H9 (cell line): ENCODE data around the gene TRIM67. TPM values are rescaled to one million over a fixed set of nuclear protein-coding genes. Genes with fewer than 3 reads are reported as not detected.

Experiments used
- DNase-seq: peaks from one replicate; pipeline ENCODE4 v3.0.0-alpha.2; 2017
- H2AFZ ChIP-seq: one replicate; pipeline ENCODE4 v1.6.1; 2013; ENCODE audit warnings: mild to moderate bottlenecking, low read length, control low read depth, moderate library complexity
- H2AK5ac ChIP-seq: 2 replicates; pipeline ENCODE4 v1.6.1; 2013; ENCODE audit warnings: low read length, control low read depth, mixed read lengths; ENCODE audit not compliant: insufficient read length
- H2BK120ac ChIP-seq: one replicate; pipeline ENCODE4 v1.6.1; 2013; ENCODE audit warnings: low read depth, mild to moderate bottlenecking, low read length, control low read depth, inconsistent platforms; ENCODE audit not compliant: poor library complexity, severe bottlenecking
- H2BK12ac ChIP-seq: 2 replicates; pipeline ENCODE4 v1.6.1; 2013; ENCODE audit warnings: low read length, control low read depth, mixed read lengths, low read depth; ENCODE audit not compliant: insufficient read length
- H2BK15ac ChIP-seq: 2 replicates; pipeline ENCODE4 v1.6.1; 2013; ENCODE audit warnings: low read depth, low read length, control low read depth
- H2BK20ac ChIP-seq: one replicate; pipeline ENCODE4 v1.6.1; 2013; ENCODE audit warnings: low read depth, mild to moderate bottlenecking, low read length, control low read depth, inconsistent platforms; ENCODE audit not compliant: poor library complexity, severe bottlenecking
- H2BK5ac ChIP-seq: 2 replicates; pipeline ENCODE4 v1.6.1; 2013; ENCODE audit warnings: low read length, control low read depth, mixed read lengths; ENCODE audit not compliant: insufficient read length
- H3K14ac ChIP-seq: 2 replicates; pipeline ENCODE4 v1.6.1; 2013; ENCODE audit warnings: low read length, control low read depth; ENCODE audit not compliant: insufficient read depth
- H3K18ac ChIP-seq: 2 replicates; pipeline ENCODE4 v1.6.1; 2013; ENCODE audit warnings: low read depth, mild to moderate bottlenecking, mixed read lengths, low read length, control low read depth; ENCODE audit not compliant: insufficient read length
- H3K23ac ChIP-seq: 2 replicates; pipeline ENCODE4 v1.6.1; 2013; ENCODE audit warnings: low read length, control low read depth, mixed read lengths, low read depth; ENCODE audit not compliant: insufficient read length
- H3K23me2 ChIP-seq: 2 replicates; pipeline ENCODE4 v1.6.1; 2013; ENCODE audit warnings: low read depth, mild to moderate bottlenecking, mixed read lengths, low read length, control low read depth; ENCODE audit not compliant: insufficient read length, poor library complexity, severe bottlenecking
- H3K27ac ChIP-seq: 2 replicates; pipeline ENCODE4 v1.5.1; 2013; ENCODE audit warnings: low read length, control low read depth, mixed read lengths, low read depth; ENCODE audit not compliant: insufficient read length
- H3K27me3 ChIP-seq: 2 replicates; pipeline ENCODE4 v1.6.1; 2013; ENCODE audit warnings: low read length, control low read depth, inconsistent platforms; ENCODE audit not compliant: insufficient read depth
- H3K4ac ChIP-seq: 2 replicates; pipeline ENCODE4 v1.6.1; 2013; ENCODE audit warnings: low read depth, mild to moderate bottlenecking, control low read depth, inconsistent platforms, low read length, moderate library complexity
- H3K4me1 ChIP-seq: 2 replicates; pipeline ENCODE4 v1.6.1; 2013; ENCODE audit warnings: low read length, control low read depth, inconsistent platforms; ENCODE audit not compliant: insufficient read depth
- H3K4me2 ChIP-seq: 2 replicates; pipeline ENCODE4 v1.6.1; 2013; ENCODE audit warnings: low read length, control low read depth, mixed read lengths; ENCODE audit not compliant: insufficient read length, insufficient read depth
- H3K56ac ChIP-seq: 2 replicates; pipeline ENCODE4 v1.6.1; 2013; ENCODE audit warnings: low read depth, mild to moderate bottlenecking, mixed read lengths, low read length, control low read depth; ENCODE audit not compliant: insufficient read length
- H3K79me1 ChIP-seq: 2 replicates; pipeline ENCODE4 v1.6.1; 2013; ENCODE audit warnings: low read depth, mild to moderate bottlenecking, moderate library complexity, low read length, control low read depth, inconsistent platforms; ENCODE audit not compliant: insufficient read depth, poor library complexity, severe bottlenecking
- H3K79me2 ChIP-seq: 2 replicates; pipeline ENCODE4 v1.6.1; 2013; ENCODE audit warnings: low read length, control low read depth, inconsistent platforms; ENCODE audit not compliant: insufficient read depth
- H3K9ac ChIP-seq: 2 replicates; pipeline ENCODE4 v1.6.1; 2013; ENCODE audit warnings: low read length, control low read depth, mixed read lengths; ENCODE audit not compliant: insufficient read length; ENCODE audit errors: extremely low read depth
- H3K9me3 ChIP-seq: one replicate; pipeline ENCODE4 v1.6.1; 2013; ENCODE audit warnings: low read depth, low read length, inconsistent platforms; ENCODE audit not compliant: control insufficient read depth
- H3T11ph ChIP-seq: one replicate; pipeline ENCODE4 v1.6.1; 2013; ENCODE audit warnings: mild to moderate bottlenecking, low read length, control low read depth, inconsistent platforms
- H4K20me1 ChIP-seq: one replicate; pipeline ENCODE4 v1.6.1; 2013; ENCODE audit not compliant: control insufficient read depth, insufficient read length, insufficient read depth
- H4K5ac ChIP-seq: 2 replicates; pipeline ENCODE4 v1.6.1; 2013; ENCODE audit warnings: low read depth, mild to moderate bottlenecking, mixed read lengths, low read length, control low read depth; ENCODE audit not compliant: insufficient read length
- H4K8ac ChIP-seq: replicated peaks from 2 replicates; pipeline ENCODE4 v1.6.1; 2013; ENCODE audit warnings: low read length, control low read depth, mixed read lengths, low read depth; ENCODE audit not compliant: insufficient read length
- H4K91ac ChIP-seq: 2 replicates; pipeline ENCODE4 v1.6.1; 2013; ENCODE audit warnings: low read depth, mild to moderate bottlenecking, moderate library complexity, mixed read lengths, low read length, control low read depth; ENCODE audit not compliant: insufficient read length
- H3K27ac Mint-ChIP-seq, 3 experiments: 2 replicates in 2 of 3; 3 replicates in 1 of 3; pipeline ENCODE4 v1.8.0; 2020 to 2021; ENCODE audit warnings: mixed read lengths in 3 of 3, mild to moderate bottlenecking in 1 of 3, moderate library complexity in 1 of 3
- H3K27me3 Mint-ChIP-seq: 2 replicates; pipeline ENCODE4 v1.8.0; 2021; ENCODE audit warnings: low read depth, mild to moderate bottlenecking, moderate library complexity, mixed read lengths
- H3K36me3 Mint-ChIP-seq, 3 experiments: 2 replicates in 2 of 3; 3 replicates in 1 of 3; pipeline ENCODE4 v1.8.0; 2020 to 2021; ENCODE audit warnings: low read depth in 3 of 3, mixed read lengths in 3 of 3; ENCODE audit not compliant: insufficient read depth in 1 of 3
- H3K4me1 Mint-ChIP-seq, 2 experiments: 2 replicates each; pipeline ENCODE4 v1.8.0; 2020; ENCODE audit warnings: mixed read lengths in 2 of 2
- H3K4me3 Mint-ChIP-seq, 2 experiments: 2 replicates in 1 of 2; 3 replicates in 1 of 2; pipeline ENCODE4 v1.8.0; 2020 to 2021; ENCODE audit warnings: mild to moderate bottlenecking in 2 of 2, mixed read lengths in 2 of 2, moderate library complexity in 1 of 2
- H3K9me3 Mint-ChIP-seq, 2 experiments: 2 replicates in 1 of 2; 3 replicates in 1 of 2; pipeline ENCODE4 v1.8.0; 2020; ENCODE audit warnings: mild to moderate bottlenecking in 2 of 2, mixed read lengths in 2 of 2, moderate library complexity in 1 of 2
- WGBS: extraction: QIAGEN DNeasy Blood & Tissue Kit; methylation state at CpG from one replicate; pipeline ENCODE4 v1.1.7; 2013; ENCODE audit warnings: missing lambda C conversion rate, low lambda C conversion rate, mixed read lengths; ENCODE audit not compliant: insufficient read length; ENCODE audit errors: extremely low coverage; 5-methylcytosine and 5-hydroxymethylcytosine counted together
- total RNA-seq: library from RNA; stranded (reverse); gene quantifications from 2 replicates; pipeline ENCODE4 v1.2.1, GENCODE V29; 2021
- TF ChIP-seq, protein P1 (sequence below): fragments of 200-600 bp; sonication (generic); conservative IDR thresholded peaks from 3 replicates; pipeline ENCODE4 v1.8.0; 2021; ENCODE audit warnings: antibody characterized with exemption, mild to moderate bottlenecking

The TRIM67 gene
- total RNA-seq, 1 experiment from 2014 or later: not detected

DNA sequence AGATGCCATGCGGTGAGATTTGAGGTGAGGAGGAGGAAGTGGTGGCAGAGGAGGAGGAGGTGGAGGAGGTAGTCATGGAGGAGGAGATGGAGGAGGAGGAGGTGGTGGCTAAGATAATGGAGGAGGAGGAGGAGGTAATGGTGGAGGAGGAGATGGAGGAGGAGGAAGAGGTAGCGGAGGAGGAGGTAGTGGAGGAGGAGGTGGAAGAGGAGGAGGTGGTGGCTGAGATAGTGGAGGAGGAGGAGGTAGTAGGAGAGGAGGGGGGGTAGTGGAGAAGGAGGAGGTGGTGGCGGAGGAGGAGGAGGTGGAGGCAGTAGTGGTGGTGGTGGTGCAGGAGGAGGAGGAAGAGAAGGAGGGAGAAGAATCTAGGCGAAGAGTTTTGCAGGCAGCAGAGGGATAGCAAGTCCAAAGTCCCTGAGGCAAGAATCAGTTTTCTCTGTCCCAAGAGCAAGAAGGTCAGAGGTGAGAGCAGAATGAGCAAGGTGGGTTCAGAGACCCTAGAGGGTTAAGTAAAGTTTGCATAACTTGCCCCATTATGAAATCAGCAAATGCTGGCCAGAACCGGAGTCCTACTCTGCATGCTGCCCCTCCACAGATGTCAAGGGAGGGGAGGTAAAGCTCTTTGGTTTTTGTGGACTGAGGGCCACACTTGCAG lies 40.2 kb downstream of the TRIM67 start:
- Histone ChIP-seq H3K79me2 (no peaks in the 10 kb centered on the region), H3K4me2 (no peak overlapping the region), H2BK120ac (no peak overlapping the region), H3K4ac (no peak overlapping the region), H2BK5ac (no peak overlapping the region), H3T11ph (no peak overlapping the region), H3K23ac (no peak overlapping the region), H3K4me1 (no peaks in the 10 kb centered on the region), H3K27me3 (peaks cover 12% of the 10 kb centered on the region; the same call in 1 of the 2 replicates), H3K9ac (no peak overlapping the region), H4K8ac (no peak overlapping the region), H3K27ac (no peak overlapping the region), H4K5ac (no peak overlapping the region), H2BK20ac (no peak overlapping the region), H2BK12ac (no peak overlapping the region), H3K18ac (no peak overlapping the region), H4K91ac (no peak overlapping the region), H2AK5ac (no peak overlapping the region), H3K23me2 (no peaks in the 10 kb centered on the region), H2AFZ (no peak overlapping the region), H2BK15ac (no peak overlapping the region), H4K20me1 (no peaks in the 10 kb centered on the region), H3K14ac (no peak overlapping the region), H3K79me1 (no peaks in the 10 kb centered on the region), H3K9me3 (no peaks in the 10 kb centered on the region), H3K56ac (no peak overlapping the region)
- H3K9me3 Mint-ChIP-seq: no peaks in the 10 kb centered on the region
- WGBS: 100% methylated on average over 2 of the region's 5 CpGs
- H3K36me3 Mint-ChIP-seq: no peaks in the 10 kb centered on the region
- no peaks in the 10 kb centered on the region for H3K4me1 Mint-ChIP-seq
- peaks cover 98% of the 10 kb centered on the region for H3K27me3 Mint-ChIP-seq
- no peak for DNase-seq
- H3K4me3 Mint-ChIP-seq: no peak overlapping the region
- TF ChIP-seq, protein P1, sequence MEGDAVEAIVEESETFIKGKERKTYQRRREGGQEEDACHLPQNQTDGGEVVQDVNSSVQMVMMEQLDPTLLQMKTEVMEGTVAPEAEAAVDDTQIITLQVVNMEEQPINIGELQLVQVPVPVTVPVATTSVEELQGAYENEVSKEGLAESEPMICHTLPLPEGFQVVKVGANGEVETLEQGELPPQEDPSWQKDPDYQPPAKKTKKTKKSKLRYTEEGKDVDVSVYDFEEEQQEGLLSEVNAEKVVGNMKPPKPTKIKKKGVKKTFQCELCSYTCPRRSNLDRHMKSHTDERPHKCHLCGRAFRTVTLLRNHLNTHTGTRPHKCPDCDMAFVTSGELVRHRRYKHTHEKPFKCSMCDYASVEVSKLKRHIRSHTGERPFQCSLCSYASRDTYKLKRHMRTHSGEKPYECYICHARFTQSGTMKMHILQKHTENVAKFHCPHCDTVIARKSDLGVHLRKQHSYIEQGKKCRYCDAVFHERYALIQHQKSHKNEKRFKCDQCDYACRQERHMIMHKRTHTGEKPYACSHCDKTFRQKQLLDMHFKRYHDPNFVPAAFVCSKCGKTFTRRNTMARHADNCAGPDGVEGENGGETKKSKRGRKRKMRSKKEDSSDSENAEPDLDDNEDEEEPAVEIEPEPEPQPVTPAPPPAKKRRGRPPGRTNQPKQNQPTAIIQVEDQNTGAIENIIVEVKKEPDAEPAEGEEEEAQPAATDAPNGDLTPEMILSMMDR: no peak
- no peak overlapping the region for H3K27ac Mint-ChIP-seq
